Epithelial cell of proximal tubule (primary cell): Measurements from ENCODE around the gene IRX6. TPM values are rescaled to one million over a fixed set of nuclear protein-coding genes. Genes with fewer than 3 reads are reported as not detected.

Experiments
- DNase-seq: peaks from one replicate; pipeline ENCODE4 v3.0.0-alpha.2; 2011; ENCODE audit warnings: low read depth
- H3K4me3 ChIP-seq: 2 replicates; pipeline ENCODE4 v1.5.1; 2011; ENCODE audit warnings: low read depth, mild to moderate bottlenecking, low read length
- CTCF ChIP-seq: conservative IDR thresholded peaks from 2 replicates; pipeline ENCODE4 v1.5.1; 2012; ENCODE audit warnings: low read depth, mild to moderate bottlenecking, low read length
- total RNA-seq: library from RNA; depleted of rRNA; stranded (reverse); fragments of >200 nt; gene quantifications from 2 replicates; pipeline ENCODE4 v1.2.3, GENCODE V29; 2015

Gene IRX6
- total RNA-seq, 1 donor from 2014 or later = 2.2 TPM

- DNase-seq = no peak
- TF ChIP-seq CTCF = peak; percentile 47
- H3K4me3 ChIP-seq = no peak overlapping the region
These were observed 29.9 kb upstream of the IRX6 start for GRCh38 chr16:55294129-55294528.

GRCh38 chr16:55294931-55295342, 29.1 kb upstream of the IRX6 start:
- TF ChIP-seq CTCF = no peak
- DNase-seq = peak; percentile 63
- no peak overlapping the region for H3K4me3 ChIP-seq

GRCh38 chr16:55297062-55297909, 26.7 kb upstream of the IRX6 start:
- no peak for TF ChIP-seq CTCF
- H3K4me3 ChIP-seq = no peak overlapping the region
- DNase-seq = peak; percentile 94

GRCh38 chr16:55297910-55298479, 26.0 kb upstream of the IRX6 start:
- peak; percentile 71 for DNase-seq
- no peak overlapping the region for H3K4me3 ChIP-seq
- no peak for TF ChIP-seq CTCF

- H3K4me3 ChIP-seq = no peak overlapping the region
- no peak for DNase-seq
- TF ChIP-seq CTCF = no peak
These were observed 22.5 kb upstream of the IRX6 start for GRCh38 chr16:55301385-55302008.

- no peak overlapping the region for H3K4me3 ChIP-seq
- DNase-seq = no peak
- no peak for TF ChIP-seq CTCF
These were observed 21.4 kb upstream of the IRX6 start for GRCh38 chr16:55302635-55303034.
